ENCODE measurements around the gene ATP6V0A1. TPM values are rescaled to one million over a fixed set of nuclear protein-coding genes. Genes with fewer than 3 reads are reported as not detected.
A peak's percentile ranks its signal among the peaks of the same experiment; 100 is the strongest.
"Not testable (repeated sequence)": the region's sequence is repeated elsewhere in the genome, so short reads cannot be mapped to it uniquely, and the experiment has no call there.

ATP6V0A1 gene
- total RNA-seq, 2 donors from 2014 or later = 63.2 to 95.6 TPM

DNA sequence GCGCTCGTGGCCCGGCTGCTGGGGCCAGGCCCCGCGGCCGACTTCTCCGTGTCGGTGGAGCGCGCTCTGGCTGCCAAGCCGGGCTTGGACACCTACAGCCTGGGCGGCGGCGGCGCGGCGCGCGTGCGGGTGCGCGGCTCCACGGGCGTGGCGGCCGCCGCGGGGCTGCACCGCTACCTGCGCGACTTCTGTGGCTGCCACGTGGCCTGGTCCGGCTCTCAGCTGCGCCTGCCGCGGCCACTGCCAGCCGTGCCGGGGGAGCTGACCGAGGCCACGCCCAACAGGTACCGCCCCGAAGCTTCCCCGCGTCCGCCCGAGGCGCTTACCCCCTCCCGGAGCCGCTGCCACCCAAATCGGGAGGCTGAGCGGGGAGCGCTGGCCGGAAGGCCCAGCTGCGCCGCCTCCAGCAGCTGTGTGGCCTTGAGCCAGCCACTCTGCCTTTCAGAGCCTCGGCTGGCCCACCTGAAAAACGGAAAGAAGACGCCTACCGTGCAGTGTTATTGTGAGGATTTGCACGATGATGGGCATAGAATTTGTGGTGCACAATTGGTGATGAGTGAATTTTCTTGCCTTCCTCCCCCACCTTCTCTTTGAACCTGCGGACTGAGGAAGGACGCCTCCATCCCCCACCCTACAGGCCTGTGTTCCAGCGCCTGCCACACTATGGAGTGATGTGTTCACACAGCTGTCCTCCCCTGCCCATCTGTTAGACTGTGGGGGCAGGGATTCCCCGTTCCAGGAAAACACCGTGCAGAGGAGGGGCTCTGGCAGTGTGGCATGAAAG, 77.9 kb downstream of the ATP6V0A1 start:
- Histone ChIP-seq H3K4me3 (peak overlapping the region; percentile 83), H3K27me3 (replicated peaks; ENCODE audit: insufficient read depth) (no peaks in the 10 kb centered on the region), H3K4me1 (ENCODE audit: control insufficient read depth in 1 of 2, low read depth in 2 of 2) (peaks cover 11 to 24% of the 10 kb centered on the region in 2 donors), H3K36me3 (peaks cover 18% of the 10 kb centered on the region), H3K9me3 (no peaks in the 10 kb centered on the region), H3K27ac (peak overlapping the region; percentile 82 to 92)
- ATAC-seq (ENCODE audit: insufficient number of reproducible peaks, low FRiP score, low read depth) (peak; percentile 70), DNase-seq (ENCODE audit: low spot score) (peak; percentile 52)
- TF ChIP-seq, protein P1, sequence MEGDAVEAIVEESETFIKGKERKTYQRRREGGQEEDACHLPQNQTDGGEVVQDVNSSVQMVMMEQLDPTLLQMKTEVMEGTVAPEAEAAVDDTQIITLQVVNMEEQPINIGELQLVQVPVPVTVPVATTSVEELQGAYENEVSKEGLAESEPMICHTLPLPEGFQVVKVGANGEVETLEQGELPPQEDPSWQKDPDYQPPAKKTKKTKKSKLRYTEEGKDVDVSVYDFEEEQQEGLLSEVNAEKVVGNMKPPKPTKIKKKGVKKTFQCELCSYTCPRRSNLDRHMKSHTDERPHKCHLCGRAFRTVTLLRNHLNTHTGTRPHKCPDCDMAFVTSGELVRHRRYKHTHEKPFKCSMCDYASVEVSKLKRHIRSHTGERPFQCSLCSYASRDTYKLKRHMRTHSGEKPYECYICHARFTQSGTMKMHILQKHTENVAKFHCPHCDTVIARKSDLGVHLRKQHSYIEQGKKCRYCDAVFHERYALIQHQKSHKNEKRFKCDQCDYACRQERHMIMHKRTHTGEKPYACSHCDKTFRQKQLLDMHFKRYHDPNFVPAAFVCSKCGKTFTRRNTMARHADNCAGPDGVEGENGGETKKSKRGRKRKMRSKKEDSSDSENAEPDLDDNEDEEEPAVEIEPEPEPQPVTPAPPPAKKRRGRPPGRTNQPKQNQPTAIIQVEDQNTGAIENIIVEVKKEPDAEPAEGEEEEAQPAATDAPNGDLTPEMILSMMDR (IDR thresholded peaks at IDR 0.05) = no peak

DNA sequence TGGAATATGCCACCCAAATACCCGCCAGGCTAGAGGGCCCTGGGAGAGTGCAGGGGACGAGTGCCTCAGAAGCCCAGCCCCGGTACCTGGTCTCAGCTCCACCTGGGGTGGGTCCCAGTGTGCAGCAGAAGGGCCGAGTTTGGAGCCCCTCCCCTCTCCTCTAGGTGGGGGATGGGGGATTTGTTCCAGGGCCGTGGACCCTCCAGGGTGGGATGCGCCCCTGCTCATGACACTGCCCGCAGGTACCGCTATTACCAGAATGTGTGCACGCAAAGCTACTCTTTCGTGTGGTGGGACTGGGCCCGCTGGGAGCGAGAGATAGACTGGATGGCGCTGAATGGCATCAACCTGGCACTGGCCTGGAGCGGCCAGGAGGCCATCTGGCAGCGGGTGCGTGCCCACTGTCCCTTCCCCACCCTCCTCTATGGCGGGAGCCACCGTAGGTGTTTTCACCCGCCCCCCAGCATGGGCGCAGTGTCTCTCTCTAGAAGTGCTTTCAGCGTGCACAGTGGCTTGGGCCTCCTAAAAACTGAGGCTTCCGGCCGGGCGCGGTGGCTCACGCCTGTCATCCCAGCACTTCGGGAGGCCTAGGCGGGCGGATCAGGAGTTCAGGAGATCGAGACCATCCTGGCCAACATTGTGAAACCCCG, 78.6 kb downstream of the ATP6V0A1 start:
- H3K9me3 ChIP-seq = no peaks in the 10 kb centered on the region
- H3K36me3 ChIP-seq = peaks cover 21% of the 10 kb centered on the region
- peak overlapping the region; percentile 83 for H3K4me3 ChIP-seq
- no peaks in the 10 kb centered on the region for H3K27me3 ChIP-seq (replicated peaks; ENCODE audit: insufficient read depth)
- H3K27ac ChIP-seq = peak overlapping the region; percentile 82 to 92
- no peak for ATAC-seq (ENCODE audit: insufficient number of reproducible peaks, low FRiP score, low read depth)
- DNase-seq (ENCODE audit: low spot score) = no peak
- TF ChIP-seq, protein P1 (IDR thresholded peaks at IDR 0.05) = no peak
- peaks cover 11 to 21% of the 10 kb centered on the region in 2 donors for H3K4me1 ChIP-seq (ENCODE audit: control insufficient read depth in 1 of 2, low read depth in 2 of 2)

DNA sequence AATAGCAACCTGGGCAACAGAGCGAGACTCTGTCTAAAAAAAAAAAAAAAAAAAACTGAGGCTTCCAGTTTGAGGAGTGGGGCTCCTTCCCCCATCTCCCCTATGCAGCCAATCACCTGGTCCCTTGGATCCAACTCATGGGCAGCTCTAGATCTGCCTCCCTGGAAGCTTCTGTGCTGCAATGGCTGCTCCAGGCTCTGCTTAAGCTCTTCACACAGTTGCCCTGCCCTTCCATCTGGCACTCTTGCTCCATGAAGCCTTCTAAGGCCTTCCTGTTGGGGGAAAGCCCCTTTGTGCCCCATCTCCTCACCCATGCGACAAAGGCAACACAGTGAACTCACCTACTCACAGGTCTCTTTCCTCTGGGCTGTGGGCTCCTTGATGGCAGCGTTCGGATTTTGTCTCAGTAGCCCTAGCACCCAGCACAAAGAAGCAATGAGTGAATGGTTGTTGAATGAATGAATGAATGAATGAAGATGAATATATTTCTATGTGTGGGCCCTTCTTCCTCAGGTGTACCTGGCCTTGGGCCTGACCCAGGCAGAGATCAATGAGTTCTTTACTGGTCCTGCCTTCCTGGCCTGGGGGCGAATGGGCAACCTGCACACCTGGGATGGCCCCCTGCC, 79.3 kb downstream of the ATP6V0A1 start:
- TF ChIP-seq, protein P1 (IDR thresholded peaks at IDR 0.05) = no peak
- peaks cover 28% of the 10 kb centered on the region for H3K36me3 ChIP-seq
- no peak for DNase-seq (ENCODE audit: low spot score)
- H3K4me3 ChIP-seq = no peak overlapping the region
- ATAC-seq (ENCODE audit: insufficient number of reproducible peaks, low FRiP score, low read depth) = no peak
- no peaks in the 10 kb centered on the region for H3K9me3 ChIP-seq
- H3K4me1 ChIP-seq (ENCODE audit: control insufficient read depth in 1 of 2, low read depth in 2 of 2) = peaks cover 11 to 21% of the 10 kb centered on the region in 2 donors
- no peak overlapping the region for H3K27ac ChIP-seq
- no peaks in the 10 kb centered on the region for H3K27me3 ChIP-seq (replicated peaks; ENCODE audit: insufficient read depth)

DNA sequence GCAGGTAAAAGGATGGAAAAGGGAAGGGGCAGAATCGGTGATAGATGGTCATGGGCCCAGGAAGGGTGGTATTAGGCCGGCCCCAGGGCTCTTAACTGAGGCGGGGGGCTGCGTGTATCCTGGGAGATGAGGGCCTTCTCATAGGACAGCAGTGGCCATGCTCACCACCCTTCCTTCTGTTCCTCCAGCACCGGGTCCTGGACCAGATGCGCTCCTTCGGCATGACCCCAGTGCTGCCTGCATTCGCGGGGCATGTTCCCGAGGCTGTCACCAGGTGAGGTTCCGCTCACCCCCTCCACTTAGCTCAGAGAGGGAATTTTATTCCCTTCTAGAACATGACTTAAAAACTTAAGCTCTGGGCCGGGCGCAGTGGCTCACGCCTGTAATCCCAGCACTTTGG, 79.8 kb downstream of the ATP6V0A1 start:
- peaks cover 32% of the 10 kb centered on the region for H3K36me3 ChIP-seq
- DNase-seq (ENCODE audit: low spot score) = no peak
- H3K4me3 ChIP-seq = no peak overlapping the region
- no peak for ATAC-seq (ENCODE audit: insufficient number of reproducible peaks, low FRiP score, low read depth)
- H3K27me3 ChIP-seq (replicated peaks; ENCODE audit: insufficient read depth) = no peaks in the 10 kb centered on the region
- H3K27ac ChIP-seq = no peak overlapping the region
- no peaks in the 10 kb centered on the region for H3K9me3 ChIP-seq
- TF ChIP-seq, protein P1 (IDR thresholded peaks at IDR 0.05) = no peak
- H3K4me1 ChIP-seq (ENCODE audit: control insufficient read depth in 1 of 2, low read depth in 2 of 2) = peaks cover 11 to 21% of the 10 kb centered on the region in 2 donors

DNA sequence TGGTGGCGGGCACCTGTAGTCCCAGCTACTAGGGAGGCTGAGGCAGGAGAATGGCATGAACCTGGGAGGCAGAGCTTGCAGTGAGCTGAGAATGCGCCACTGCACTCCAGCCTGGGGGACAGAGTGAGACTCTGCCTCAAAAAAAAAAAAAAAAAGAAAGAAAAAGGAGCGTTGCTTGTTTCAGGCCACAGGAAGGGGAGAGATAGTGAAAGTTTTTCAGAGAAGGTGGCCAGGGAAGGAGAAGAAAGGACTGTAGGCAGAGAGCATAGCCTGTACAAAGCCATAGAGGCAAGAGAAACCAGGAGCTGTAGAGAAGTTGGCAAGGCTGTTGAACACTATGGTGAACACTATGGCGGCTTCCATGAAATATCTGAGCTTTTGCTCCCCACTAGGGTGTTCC, 81.9 kb downstream of the ATP6V0A1 start:
- not testable (repeated sequence) for ATAC-seq (ENCODE audit: insufficient number of reproducible peaks, low FRiP score, low read depth); H3K4me3 ChIP-seq; H3K9me3 ChIP-seq; DNase-seq (ENCODE audit: low spot score); H3K27ac ChIP-seq; H3K27me3 ChIP-seq (replicated peaks; ENCODE audit: insufficient read depth)
- Histone ChIP-seq H3K36me3 (peaks cover 32% of the 10 kb centered on the region), H3K4me1 (ENCODE audit: control insufficient read depth in 1 of 2, low read depth in 2 of 2) (peaks cover 6 to 16% of the 10 kb centered on the region in 2 donors)

All from thoracic aorta (tissue), 2 donors.